Measurements from ENCODE around the gene HIGD1A. TPM values are rescaled to one million over a fixed set of nuclear protein-coding genes. Genes with fewer than 3 reads are reported as not detected.

HIGD1A gene
- total and polyA plus RNA-seq, 2 of the 8 experiments (the other 6 are each of a cell fraction or from before 2014, with no cell fraction given): 67.3 to 95.4 TPM

DNA sequence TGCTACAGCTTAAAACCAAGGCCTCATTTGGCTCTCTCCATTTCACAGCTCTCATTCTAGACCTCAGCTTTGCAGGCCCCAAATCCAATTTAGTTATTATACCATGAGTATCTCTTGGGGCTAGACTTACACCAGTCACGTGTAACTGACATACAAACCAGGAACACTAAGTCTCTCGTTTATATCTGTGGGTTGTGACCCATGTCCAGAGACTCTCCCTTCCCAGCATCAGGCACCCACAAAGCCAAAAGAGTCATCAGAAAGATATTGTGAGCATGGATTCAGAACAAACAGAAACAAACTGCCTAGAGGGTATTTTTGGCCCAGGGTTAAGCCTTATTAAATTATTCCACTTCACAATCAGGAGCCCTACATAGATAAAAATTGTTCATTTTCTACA, 25.6 kb downstream of the HIGD1A start (continued):
- TF ChIP-seq, protein P1, sequence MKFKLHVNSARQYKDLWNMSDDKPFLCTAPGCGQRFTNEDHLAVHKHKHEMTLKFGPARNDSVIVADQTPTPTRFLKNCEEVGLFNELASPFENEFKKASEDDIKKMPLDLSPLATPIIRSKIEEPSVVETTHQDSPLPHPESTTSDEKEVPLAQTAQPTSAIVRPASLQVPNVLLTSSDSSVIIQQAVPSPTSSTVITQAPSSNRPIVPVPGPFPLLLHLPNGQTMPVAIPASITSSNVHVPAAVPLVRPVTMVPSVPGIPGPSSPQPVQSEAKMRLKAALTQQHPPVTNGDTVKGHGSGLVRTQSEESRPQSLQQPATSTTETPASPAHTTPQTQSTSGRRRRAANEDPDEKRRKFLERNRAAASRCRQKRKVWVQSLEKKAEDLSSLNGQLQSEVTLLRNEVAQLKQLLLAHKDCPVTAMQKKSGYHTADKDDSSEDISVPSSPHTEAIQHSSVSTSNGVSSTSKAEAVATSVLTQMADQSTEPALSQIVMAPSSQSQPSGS (IDR thresholded peaks at IDR 0.05; ENCODE audit: low read length): no peak

All from H1 (cell line).